HG03342 (cell line): ENCODE data around the gene SMCP.

ENCODE experiments used
- ATAC-seq: cut with Tn5 transposase; IDR thresholded peaks from one replicate; pipeline ENCODE4 v1.9.1; 2021; ENCODE audit warnings: mild to moderate bottlenecking, moderate library complexity; ENCODE audit not compliant: unreplicated experiment

SMCP gene, protein sequence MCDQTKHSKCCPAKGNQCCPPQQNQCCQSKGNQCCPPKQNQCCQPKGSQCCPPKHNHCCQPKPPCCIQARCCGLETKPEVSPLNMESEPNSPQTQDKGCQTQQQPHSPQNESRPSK

DNA sequence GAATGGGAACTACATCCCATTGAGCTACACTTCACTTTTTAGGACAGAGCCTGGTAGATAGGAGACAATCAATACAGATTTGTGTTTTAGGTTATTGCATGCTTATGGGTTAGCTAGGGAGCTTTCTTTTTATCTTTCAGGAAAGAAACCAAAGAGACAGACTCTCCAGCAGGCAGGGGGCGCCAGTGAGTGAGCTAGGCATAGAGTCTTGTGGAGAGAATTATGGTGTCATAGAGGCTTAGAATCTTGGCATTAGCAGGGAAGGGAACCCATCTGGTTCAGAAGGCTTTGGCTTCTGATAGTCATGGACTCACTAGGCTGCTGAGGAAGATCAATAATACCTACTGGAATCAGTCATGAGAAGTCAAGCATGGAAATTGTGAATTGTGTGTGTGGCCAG, at the start of gene SMCP:
Gene SMCP (plus strand): TSS at position 281 of the 400 bp plus-strand sequence. CDS start 6,101 bp downstream, outside the sequence.
- no peak for ATAC-seq

GRCh38 chr1:152836870-152837269, 41.3 kb upstream of the SMCP start:
- ATAC-seq, result no peak

GRCh38 chr1:152842556-152842955, 35.6 kb upstream of the SMCP start, which contains the start of gene LCE6A:
LCE6A (plus strand) TSS chr1:152842856; CDS start chr1:152843521, 665 bp downstream.
- ATAC-seq, result no peak

GRCh38 chr1:152855661-152856060, 22.5 kb upstream of the SMCP start:
- ATAC-seq, result no peak

GRCh38 chr1:152858062-152858461, 20.1 kb upstream of the SMCP start:
- ATAC-seq, result no peak

DNA sequence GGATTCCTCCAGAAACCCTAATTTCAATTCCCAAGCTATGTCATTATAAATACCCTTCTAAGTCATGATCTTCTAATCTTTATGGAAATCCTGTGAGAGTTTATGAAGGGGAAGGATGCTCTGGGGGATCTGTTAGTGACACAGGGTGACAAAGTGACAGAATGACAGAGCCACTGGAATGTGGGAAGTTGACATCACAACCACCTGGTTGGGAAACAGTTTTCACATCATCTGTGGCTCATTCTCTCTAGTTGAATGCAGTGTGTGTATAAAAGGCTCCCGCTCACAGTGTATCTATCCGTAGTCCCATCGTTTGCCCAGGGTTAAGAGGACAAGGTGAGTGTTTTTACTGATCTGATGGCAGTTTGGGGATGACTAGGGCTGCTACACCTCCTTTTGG, 18.4 kb upstream of the SMCP start, which contains the start of gene LCE7A:
Gene LCE7A (plus strand): TSS at position 301 of the 400 bp plus-strand sequence. CDS start 702 bp downstream, outside the sequence.
- ATAC-seq, result no peak

DNA sequence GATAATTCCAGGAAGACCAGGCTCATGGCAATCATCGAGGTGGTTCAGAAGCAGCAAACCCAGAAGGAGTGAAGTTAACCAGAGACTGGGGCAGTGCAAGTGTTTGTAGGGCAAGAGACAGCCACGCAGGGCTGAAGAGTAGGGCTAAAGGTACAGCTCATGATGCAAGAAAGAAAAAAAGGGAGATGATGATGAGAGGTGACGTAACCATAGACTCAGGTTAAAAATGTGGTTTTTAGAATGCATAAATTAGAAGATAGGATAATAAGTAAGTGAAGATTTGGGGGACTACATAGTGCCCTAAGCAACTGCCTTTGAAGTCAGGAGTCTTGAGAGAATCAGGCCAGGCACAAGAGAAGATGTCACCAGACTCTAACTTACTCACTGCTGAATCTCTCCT, 18.0 kb upstream of the SMCP start:
- no peak for ATAC-seq

- no peak for ATAC-seq
Measured at GRCh38 chr1:152861374-152861773, 16.7 kb upstream of the SMCP start.

GRCh38 chr1:152864443-152864842, 13.7 kb upstream of the SMCP start:
- no peak for ATAC-seq

DNA sequence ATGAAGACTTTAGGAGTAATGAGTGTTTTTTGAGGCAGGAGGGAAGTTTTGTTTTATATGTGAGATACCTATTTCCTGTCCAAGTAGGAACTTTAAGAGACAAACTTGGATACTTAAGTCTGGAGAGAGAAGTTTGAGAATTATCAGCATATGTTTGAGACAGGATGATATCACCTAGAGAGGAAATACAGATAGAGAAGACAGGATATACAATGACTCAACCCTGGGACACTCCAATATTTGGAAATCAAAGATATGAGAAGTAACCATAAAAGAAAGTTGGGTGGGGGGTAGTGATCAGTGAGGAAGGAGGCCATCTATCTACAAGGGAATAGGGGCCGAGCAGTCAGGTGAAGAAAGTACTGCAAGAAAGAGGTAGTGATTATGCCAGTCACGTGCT, 11.8 kb upstream of the SMCP start:
- ATAC-seq, result no peak

DNA sequence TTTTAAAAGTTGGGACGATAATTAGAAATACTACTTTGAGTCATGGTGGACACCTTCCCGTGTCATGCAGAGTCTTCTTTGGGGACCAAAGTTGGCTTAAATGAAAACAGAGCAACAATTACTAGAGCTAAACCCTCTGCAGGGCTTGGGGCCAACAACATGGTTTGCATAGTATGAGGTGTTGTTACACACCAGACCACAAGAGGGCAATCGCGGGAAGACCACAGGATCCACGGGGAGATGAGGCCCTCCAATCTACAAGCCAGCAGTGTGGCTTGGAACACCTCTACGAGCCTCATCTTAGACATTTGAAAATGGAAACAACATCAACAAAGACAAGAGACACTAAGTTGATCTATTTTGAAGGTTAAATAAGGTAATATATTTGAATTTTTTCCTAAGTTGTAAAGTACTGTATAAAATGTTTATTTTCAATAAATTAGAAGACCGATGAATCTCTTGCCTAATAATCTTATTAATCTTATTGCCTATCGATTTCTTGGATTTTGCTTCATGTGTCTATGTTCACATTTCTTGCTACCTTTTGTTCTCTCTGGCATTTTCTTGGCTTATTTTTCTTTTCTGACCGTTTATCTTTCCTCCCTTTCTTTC, 8.2 kb upstream of the SMCP start:
- peak; percentile 68 for ATAC-seq

- ATAC-seq, result no peak
Measured at GRCh38 chr1:152870831-152871730, 7.0 kb upstream of the SMCP start.

DNA sequence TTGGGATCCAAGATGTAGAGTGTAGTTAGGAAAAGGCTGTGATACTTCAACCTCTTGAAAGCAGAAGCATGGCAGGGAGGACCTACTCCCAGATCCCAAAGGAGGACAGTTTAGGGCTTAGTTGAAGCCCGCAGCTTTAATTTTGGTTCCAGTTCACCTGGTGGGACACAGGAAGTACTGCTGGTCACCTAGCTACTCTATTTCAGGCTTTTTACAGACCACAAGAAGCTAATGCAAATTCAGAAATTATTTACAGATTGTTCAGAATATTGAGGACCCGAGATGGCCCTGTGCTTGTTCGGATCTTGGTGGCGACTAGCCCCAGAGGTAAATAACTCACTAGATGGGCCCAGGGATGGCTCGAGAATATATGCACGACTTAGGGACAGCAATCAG, 6.4 kb upstream of the SMCP start:
- no peak for ATAC-seq

GRCh38 chr1:152873495-152873894, 4.6 kb upstream of the SMCP start:
- no peak for ATAC-seq

- no peak for ATAC-seq
Measured at GRCh38 chr1:152876827-152877226, 1.3 kb upstream of the SMCP start.

- ATAC-seq, result no peak
Measured at GRCh38 chr1:152879559-152880198, 1.6 kb downstream of the SMCP start.

GRCh38 chr1:152880316-152880715, 2.2 kb downstream of the SMCP start:
- no peak for ATAC-seq

- ATAC-seq, result peak; percentile 72
Measured at GRCh38 chr1:152880907-152881306, 2.8 kb downstream of the SMCP start.

- ATAC-seq, result no peak
Measured at GRCh38 chr1:152884085-152884484, 6.0 kb downstream of the SMCP start.

DNA sequence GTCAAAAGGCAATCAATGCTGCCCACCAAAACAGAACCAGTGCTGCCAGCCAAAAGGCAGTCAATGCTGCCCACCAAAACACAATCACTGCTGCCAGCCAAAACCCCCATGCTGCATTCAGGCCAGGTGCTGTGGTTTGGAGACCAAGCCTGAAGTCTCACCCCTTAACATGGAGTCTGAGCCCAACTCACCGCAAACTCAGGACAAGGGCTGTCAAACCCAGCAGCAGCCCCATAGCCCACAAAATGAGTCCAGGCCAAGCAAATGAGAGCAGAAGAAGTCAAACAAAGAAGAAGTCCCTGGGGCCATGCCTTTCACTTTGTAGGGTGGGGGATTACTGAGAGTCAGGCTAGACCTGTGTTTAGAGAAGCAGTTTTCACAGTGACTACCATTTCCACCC, 6.4 kb downstream of the SMCP start:
- ATAC-seq, result no peak

DNA sequence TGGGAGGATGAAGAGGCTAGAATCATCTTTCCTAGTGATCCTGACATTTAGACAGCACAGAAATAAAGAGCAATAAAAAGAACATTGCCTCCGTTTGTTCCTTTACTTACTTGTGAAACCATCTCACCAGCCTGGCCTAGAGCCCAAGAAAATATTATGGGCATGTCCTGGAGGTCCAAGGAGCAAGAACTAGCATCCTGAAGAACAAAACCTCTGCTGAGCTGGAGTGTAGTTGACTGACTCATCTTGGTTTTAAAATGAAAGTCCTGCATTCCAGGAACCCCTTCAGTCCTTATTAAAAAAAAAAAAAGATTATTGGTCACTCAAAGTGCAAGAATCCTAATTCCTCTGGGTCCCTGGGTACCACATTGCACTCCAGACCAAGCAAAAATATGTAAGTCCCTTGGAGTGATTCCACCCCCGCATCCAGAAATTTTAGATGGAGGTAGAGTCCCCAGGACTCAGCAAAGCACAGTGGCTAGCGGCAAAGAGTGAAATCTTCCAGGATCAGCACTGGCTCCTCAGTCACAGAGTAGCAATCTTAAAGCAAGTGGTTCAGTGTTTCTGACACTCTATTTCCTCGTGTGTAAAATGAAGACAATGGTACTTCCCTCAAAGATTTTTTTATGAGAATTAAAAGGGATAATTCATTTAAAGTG, 7.0 kb downstream of the SMCP start:
- no peak for ATAC-seq
